GM12891 (cell line): ENCODE measurements around the gene SRGAP2.
"Not testable (repeated sequence)": the region's sequence is repeated elsewhere in the genome, so short reads cannot be mapped to it uniquely, and the experiment has no call there.

Source experiments
- POLR2A ChIP-seq: IDR thresholded peaks from 2 replicates; pipeline ENCODE4 v1.6.1; 2011; ENCODE audit warnings: low read depth, low read length, control low read depth
- POLR2AphosphoS5 ChIP-seq: IDR thresholded peaks from 2 replicates; pipeline ENCODE4 v1.6.1; 2011; ENCODE audit warnings: low read depth, low read length, control low read depth
- POU2F2 ChIP-seq: IDR thresholded peaks from 2 replicates; pipeline ENCODE4 v1.6.1; 2011; ENCODE audit warnings: low read depth, mild to moderate bottlenecking, control low read depth, low read length, moderate library complexity
- SPI1 ChIP-seq: IDR thresholded peaks from 2 replicates; pipeline ENCODE4 v1.6.1; 2011; ENCODE audit warnings: low read depth, low read length, control low read depth
- TAF1 ChIP-seq: IDR thresholded peaks from 2 replicates; pipeline ENCODE4 v1.6.1; 2011; ENCODE audit warnings: low read depth, low read length, control low read depth

DNA sequence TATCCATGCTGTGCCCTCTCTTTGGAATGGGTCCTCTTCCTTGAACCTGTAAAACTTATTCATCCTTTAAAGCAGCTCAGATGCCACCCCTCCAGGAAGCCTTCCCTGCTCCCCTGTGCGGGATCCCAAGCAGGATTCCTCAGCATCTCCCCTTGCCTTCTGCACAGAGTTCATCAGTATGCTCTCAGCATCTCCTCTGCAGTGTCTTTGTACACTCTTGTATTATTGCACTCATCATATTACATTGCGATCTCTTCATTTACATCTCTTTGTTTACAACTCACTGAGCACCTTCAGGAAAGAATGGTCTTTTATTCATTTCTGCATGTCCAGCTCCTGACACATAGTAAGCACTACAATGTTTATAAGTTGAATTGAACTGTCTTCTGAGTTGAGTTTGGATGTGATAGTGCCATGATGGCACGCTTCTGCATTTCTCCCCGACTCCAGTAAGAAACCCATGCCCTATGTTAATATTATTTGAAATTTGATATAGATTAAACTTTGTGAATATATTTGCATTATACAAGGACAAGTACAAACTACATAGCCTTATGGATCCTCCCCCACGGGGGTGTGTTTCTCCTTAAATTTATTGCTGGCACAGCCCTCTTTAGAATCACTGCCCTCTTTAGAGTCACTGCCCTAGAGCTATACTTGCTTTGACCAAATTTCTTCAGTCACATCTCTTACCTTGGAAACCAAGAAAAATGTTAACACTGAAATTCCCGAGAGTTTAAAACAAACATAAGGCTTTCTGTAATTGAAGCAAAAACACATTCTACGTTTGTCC, 12.5 kb downstream of the SRGAP2 start:
- not testable (repeated sequence) for TF ChIP-seq POLR2A, TAF1, POU2F2, POLR2AphosphoS5, SPI1
